Measurements from ENCODE around the gene GPR3.

The GPR3 gene
- 0 to 1.5 (median 0.17) reads per million in 9 experiments for total RNA-seq

- DNase-seq, result peak; percentile 85 to 89 (median 89)
- Mint-ChIP-seq H3K27ac (peak within 1 kb of the TSS; percentile 69 to 96), H3K27me3 (peaks cover 4 to 17% of the 10 kb centered on the region in 2 donors), H3K9me3 (no peaks in the 10 kb centered on the region), H3K4me1 (ENCODE audit: low read depth in 2 of 2) (peaks cover 14 to 19% of the 10 kb centered on the region in 2 donors), H3K4me3 (peak within 1 kb of the TSS; percentile 84 to 93), H3K36me3 (ENCODE audit: insufficient read depth) (peaks cover 24% of the 10 kb centered on the region)
- ATAC-seq (replicated peaks), result peak; percentile 92
Measured at GRCh38 chr1:27392096-27392777, at the start of gene GPR3. GPR3 (plus strand) TSS chr1:27392622; CDS start chr1:27393799, 1,177 bp downstream.

- Mint-ChIP-seq H3K4me3 (peak overlapping the region; percentile 88 to 92), H3K27ac (peak overlapping the region; percentile 95 to 97), H3K4me1 (ENCODE audit: low read depth in 2 of 2) (peaks cover 45 to 59% of the 10 kb centered on the region in 2 donors), H3K9me3 (no peaks in the 10 kb centered on the region), H3K36me3 (ENCODE audit: insufficient read depth) (peaks cover 35% of the 10 kb centered on the region), H3K27me3 (no peaks in the 10 kb centered on the region)
- DNase-seq (peak; percentile 71 to 86 (median 81)), ATAC-seq (replicated peaks) (peak; percentile 83)
Measured at GRCh38 chr1:27342778-27343638, 49.4 kb upstream of the GPR3 start.

GRCh38 chr1:27343639-27344025 lies 48.8 kb upstream of the GPR3 start:
- ATAC-seq (replicated peaks) (no peak), DNase-seq (no peak)
- H3K27ac Mint-ChIP-seq, result peak overlapping the region; percentile 95 to 97
- H3K36me3 Mint-ChIP-seq (ENCODE audit: insufficient read depth), result peaks cover 39% of the 10 kb centered on the region
- no peaks in the 10 kb centered on the region for H3K27me3 Mint-ChIP-seq
- peak overlapping the region; percentile 88 to 92 for H3K4me3 Mint-ChIP-seq
- H3K4me1 Mint-ChIP-seq (ENCODE audit: low read depth in 2 of 2), result peaks cover 46 to 59% of the 10 kb centered on the region in 2 donors
- no peaks in the 10 kb centered on the region for H3K9me3 Mint-ChIP-seq

- Mint-ChIP-seq H3K27ac (peak overlapping the region in 1 of 2 donors; percentile 66), H3K27me3 (no peaks in the 10 kb centered on the region), H3K36me3 (ENCODE audit: insufficient read depth) (peaks cover 41% of the 10 kb centered on the region), H3K9me3 (no peaks in the 10 kb centered on the region), H3K4me3 (peak overlapping the region; percentile 59 to 62), H3K4me1 (ENCODE audit: low read depth in 2 of 2) (peaks cover 33 to 50% of the 10 kb centered on the region in 2 donors)
- ATAC-seq (replicated peaks) (no peak), DNase-seq (no peak)
Measured at GRCh38 chr1:27345272-27345671, 47.1 kb upstream of the GPR3 start.

- ATAC-seq (replicated peaks), result no peak
Measured at GRCh38 chr1:27346357-27346756, 46.1 kb upstream of the GPR3 start.

GRCh38 chr1:27346991-27347624 lies 45.3 kb upstream of the GPR3 start:
- H3K27ac Mint-ChIP-seq, result peak overlapping the region in 1 of 2 donors; percentile 70
- DNase-seq (no peak), ATAC-seq (replicated peaks) (no peak)
- no peaks in the 10 kb centered on the region for H3K27me3 Mint-ChIP-seq
- no peaks in the 10 kb centered on the region for H3K9me3 Mint-ChIP-seq
- H3K4me1 Mint-ChIP-seq (ENCODE audit: low read depth in 2 of 2), result peaks cover 23 to 39% of the 10 kb centered on the region in 2 donors
- H3K4me3 Mint-ChIP-seq, result no peak overlapping the region
- peaks cover 48% of the 10 kb centered on the region for H3K36me3 Mint-ChIP-seq (ENCODE audit: insufficient read depth)

More at GRCh38 chr1:27346357-27346756, 46.1 kb upstream of the GPR3 start:
- no peaks in the 10 kb centered on the region for H3K9me3 Mint-ChIP-seq
- H3K36me3 Mint-ChIP-seq (ENCODE audit: insufficient read depth), result peaks cover 47% of the 10 kb centered on the region
- H3K4me1 Mint-ChIP-seq (ENCODE audit: low read depth in 2 of 2), result peaks cover 25 to 44% of the 10 kb centered on the region in 2 donors
- H3K4me3 Mint-ChIP-seq, result peak overlapping the region; percentile 54 to 62
- H3K27ac Mint-ChIP-seq, result peak overlapping the region; percentile 13 to 74
- no peak for DNase-seq
- no peaks in the 10 kb centered on the region for H3K27me3 Mint-ChIP-seq

GRCh38 chr1:27348861-27349783 lies 43.3 kb upstream of the GPR3 start:
- DNase-seq (no peak), ATAC-seq (replicated peaks) (peak; percentile 84)
- no peaks in the 10 kb centered on the region for H3K27me3 Mint-ChIP-seq
- peaks cover 17 to 24% of the 10 kb centered on the region in 2 donors for H3K4me1 Mint-ChIP-seq (ENCODE audit: low read depth in 2 of 2)
- H3K27ac Mint-ChIP-seq, result peak overlapping the region in 1 of 2 donors; percentile 86
- H3K36me3 Mint-ChIP-seq (ENCODE audit: insufficient read depth), result peaks cover 37% of the 10 kb centered on the region
- H3K9me3 Mint-ChIP-seq, result no peaks in the 10 kb centered on the region
- peak overlapping the region in 1 of 2 donors; percentile 70 for H3K4me3 Mint-ChIP-seq

- H3K9me3 Mint-ChIP-seq, result no peaks in the 10 kb centered on the region
- no peak overlapping the region for H3K4me3 Mint-ChIP-seq
- no peaks in the 10 kb centered on the region for H3K27me3 Mint-ChIP-seq
- peaks cover 13 to 20% of the 10 kb centered on the region in 2 donors for H3K4me1 Mint-ChIP-seq (ENCODE audit: low read depth in 2 of 2)
- peaks cover 36% of the 10 kb centered on the region for H3K36me3 Mint-ChIP-seq (ENCODE audit: insufficient read depth)
- no peak overlapping the region for H3K27ac Mint-ChIP-seq
- peak; percentile 52 for ATAC-seq (replicated peaks)
- DNase-seq, result no peak
Measured at GRCh38 chr1:27349784-27350662, 42.4 kb upstream of the GPR3 start.

GRCh38 chr1:27350663-27351540 lies 41.5 kb upstream of the GPR3 start:
- Mint-ChIP-seq H3K4me1 (ENCODE audit: low read depth in 2 of 2) (peaks cover 15 to 26% of the 10 kb centered on the region in 2 donors), H3K36me3 (ENCODE audit: insufficient read depth) (peaks cover 41% of the 10 kb centered on the region), H3K27ac (peak overlapping the region in 1 of 2 donors; percentile 79), H3K4me3 (peak overlapping the region in 1 of 2 donors; percentile 43), H3K27me3 (no peaks in the 10 kb centered on the region), H3K9me3 (no peaks in the 10 kb centered on the region)
- no peak for ATAC-seq (replicated peaks)
- no peak for DNase-seq

GRCh38 chr1:27351541-27352107 lies 40.8 kb upstream of the GPR3 start:
- H3K4me1 Mint-ChIP-seq (ENCODE audit: low read depth in 2 of 2), result peaks cover 11 to 27% of the 10 kb centered on the region in 2 donors
- H3K4me3 Mint-ChIP-seq, result peak overlapping the region in 1 of 2 donors; percentile 43
- H3K27me3 Mint-ChIP-seq, result no peaks in the 10 kb centered on the region
- peak overlapping the region in 1 of 2 donors; percentile 79 for H3K27ac Mint-ChIP-seq
- peaks cover 38% of the 10 kb centered on the region for H3K36me3 Mint-ChIP-seq (ENCODE audit: insufficient read depth)
- H3K9me3 Mint-ChIP-seq, result no peaks in the 10 kb centered on the region
- ATAC-seq (replicated peaks) (no peak), DNase-seq (no peak)

- no peaks in the 10 kb centered on the region for H3K27me3 Mint-ChIP-seq
- DNase-seq, result no peak
- H3K27ac Mint-ChIP-seq, result peak overlapping the region in 1 of 2 donors; percentile 41
- peaks cover 37% of the 10 kb centered on the region for H3K36me3 Mint-ChIP-seq (ENCODE audit: insufficient read depth)
- H3K4me1 Mint-ChIP-seq (ENCODE audit: low read depth in 2 of 2), result peaks cover 7 to 32% of the 10 kb centered on the region in 2 donors
- ATAC-seq (replicated peaks), result no peak
- H3K9me3 Mint-ChIP-seq, result no peaks in the 10 kb centered on the region
- H3K4me3 Mint-ChIP-seq, result no peak overlapping the region
Measured at GRCh38 chr1:27353166-27353565, 39.3 kb upstream of the GPR3 start.

All from effector memory CD8-positive, alpha-beta T cell (primary cell).